ENCODE measurements around the gene GADD45B.

- no peak for TF ChIP-seq CTCF (IDR thresholded peaks at IDR 0.05)
- no peak for TF ChIP-seq POLR2A (IDR thresholded peaks at IDR 0.05)
Observed at GRCh38 chr19:2511570-2511969, 35.6 kb downstream of the GADD45B start.
